ENCODE data around the gene RTN4RL1. TPM values are rescaled to one million over a fixed set of nuclear protein-coding genes. Genes with fewer than 3 reads are reported as not detected.

Gene RTN4RL1
- total RNA-seq, 1 donor from 2014 or later = 0.32 TPM

DNA sequence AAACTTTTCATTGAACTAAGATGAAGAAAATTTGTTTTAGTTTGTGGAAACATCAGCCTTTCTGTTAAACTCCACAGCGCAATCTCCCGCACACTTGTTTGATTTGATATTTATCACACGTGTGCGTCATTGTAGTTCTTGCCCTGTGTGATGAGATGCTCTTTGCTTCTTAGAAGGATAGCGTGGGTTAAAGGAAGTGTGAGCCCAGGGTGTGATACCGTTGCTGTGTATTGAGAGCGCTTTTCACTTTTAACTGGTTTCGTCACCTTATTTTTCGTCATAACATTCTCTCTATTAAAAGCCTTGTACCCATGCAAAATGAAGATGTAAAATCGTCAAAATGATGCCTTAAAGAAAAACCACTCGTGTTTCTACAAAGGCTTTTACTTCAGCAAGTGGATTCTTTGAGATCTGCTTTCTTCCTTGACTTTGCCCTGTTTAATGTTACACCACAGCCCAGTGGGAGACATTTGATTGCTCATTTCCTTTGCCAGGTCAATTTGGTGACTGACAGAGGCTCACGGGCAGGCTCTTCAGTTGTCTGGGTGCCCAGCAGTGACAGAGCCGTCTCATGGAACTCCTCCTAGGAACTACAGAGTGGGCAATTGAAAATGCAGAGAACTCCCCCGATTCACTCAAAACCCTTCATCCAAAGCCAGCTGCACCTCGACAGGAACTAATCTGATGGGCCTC, 134.2 kb downstream of the RTN4RL1 start:
- no peak for DNase-seq (ENCODE audit: low spot score)
- intact Hi-C loops (cut with DNase I) = no loop called here

DNA sequence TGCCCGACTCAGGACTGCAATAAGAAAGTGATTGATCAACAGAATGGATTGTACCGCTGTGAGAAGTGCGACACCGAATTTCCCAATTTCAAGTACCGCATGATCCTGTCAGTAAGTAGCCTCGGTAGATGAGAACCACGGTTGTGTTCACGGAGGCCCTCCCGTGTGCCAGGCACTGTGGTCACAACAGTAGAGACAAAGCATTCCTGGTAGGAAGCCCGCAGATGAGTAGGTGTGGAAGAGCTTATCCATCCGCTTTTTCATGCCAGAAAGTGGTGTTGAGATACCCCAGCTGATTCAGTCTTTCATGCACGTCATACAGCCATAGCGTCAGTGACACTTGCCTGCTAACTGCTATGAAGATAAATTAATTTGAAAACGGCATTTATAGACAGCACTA, 136.4 kb downstream of the RTN4RL1 start:
- DNase-seq (ENCODE audit: low spot score) = no peak
- intact Hi-C loops (cut with DNase I) = no loop called here

Small RNA genes within 50 kb of the gene (microRNA-seq; reads per million reads assigned to microRNA genes)
- gene MIR132 = 459 reads per million, percentile 79 among the genes with 10 or more reads in this experiment
- gene MIR212 = 33.8 reads per million, percentile 45 among the genes with 10 or more reads in this experiment

Other genes starting within 250 kb of the RTN4RL1 start
- gene SMYD4, start 195.4 kb downstream of the RTN4RL1 start, total RNA-seq = 8.8 TPM
- gene RPA1, start 195.3 kb downstream of the RTN4RL1 start, total RNA-seq = 76.7 TPM
- 28.8 TPM for gene DPH1, start 4.8 kb upstream of the RTN4RL1 start, total RNA-seq
- gene OVCA2, start 16.7 kb upstream of the RTN4RL1 start, total RNA-seq = 19.8 TPM
- 15.0 TPM for gene HIC1, start 29.8 kb upstream of the RTN4RL1 start, total RNA-seq